AML-193 (cell line): ENCODE measurements around the gene GRIK4.

Experiments used
- DNase-seq, 2 experiments: peaks; one replicate each; lab custom pipeline; 2025; lab: John Stamatoyannopoulos, UW

The GRIK4 gene

GRCh38 chr11:120642196-120642894 is 130.8 kb downstream of the GRIK4 start:
- no peak for DNase-seq

GRCh38 chr11:120643284-120643683 is 131.7 kb downstream of the GRIK4 start:
- no peak for DNase-seq

- DNase-seq, result no peak
Measured at GRCh38 chr11:120645639-120646038, 134.1 kb downstream of the GRIK4 start.

- DNase-seq, result no peak
Measured at GRCh38 chr11:120646206-120646605, 134.7 kb downstream of the GRIK4 start.

GRCh38 chr11:120647681-120648080 is 136.1 kb downstream of the GRIK4 start:
- no peak for DNase-seq

GRCh38 chr11:120648771-120649170 is 137.2 kb downstream of the GRIK4 start:
- DNase-seq, result no peak

GRCh38 chr11:120649316-120649715 is 137.8 kb downstream of the GRIK4 start:
- DNase-seq, result no peak

- DNase-seq, result no peak
Measured at GRCh38 chr11:120651396-120651795, 139.8 kb downstream of the GRIK4 start.

GRCh38 chr11:120651836-120652235 is 140.3 kb downstream of the GRIK4 start:
- DNase-seq, result no peak

- DNase-seq, result no peak
Measured at GRCh38 chr11:120652705-120653335, 141.3 kb downstream of the GRIK4 start.

GRCh38 chr11:120655589-120655988 is 144.0 kb downstream of the GRIK4 start:
- no peak for DNase-seq

- DNase-seq, result no peak
Measured at GRCh38 chr11:120657306-120658070, 145.9 kb downstream of the GRIK4 start.

- DNase-seq, result no peak
Measured at GRCh38 chr11:120658071-120658423, 146.5 kb downstream of the GRIK4 start.

- no peak for DNase-seq
Measured at GRCh38 chr11:120659076-120659475, 147.5 kb downstream of the GRIK4 start.

GRCh38 chr11:120660024-120660565 is 148.5 kb downstream of the GRIK4 start:
- DNase-seq, result peak; percentile 8 to 17

- DNase-seq, result no peak
Measured at GRCh38 chr11:120662071-120662676, 150.6 kb downstream of the GRIK4 start.

- no peak for DNase-seq
Measured at GRCh38 chr11:120663142-120663541, 151.6 kb downstream of the GRIK4 start.

- DNase-seq, result no peak
Measured at GRCh38 chr11:120666121-120666639, 154.6 kb downstream of the GRIK4 start.

GRCh38 chr11:120667281-120667680 is 155.7 kb downstream of the GRIK4 start:
- no peak for DNase-seq

GRCh38 chr11:120667934-120668333 is 156.4 kb downstream of the GRIK4 start:
- no peak for DNase-seq

GRCh38 chr11:120668537-120668936 is 157.0 kb downstream of the GRIK4 start:
- DNase-seq, result no peak

- no peak for DNase-seq
Measured at GRCh38 chr11:120674542-120674941, 163.0 kb downstream of the GRIK4 start.
